K562 (cell line): ENCODE results near the gene MAGI3. TPM values are rescaled to one million over a fixed set of nuclear protein-coding genes. Genes with fewer than 3 reads are reported as not detected.
"Not testable (repeated sequence)": the region's sequence is repeated elsewhere in the genome, so short reads cannot be mapped to it uniquely, and the experiment has no call there.

Experiments
- ATAC-seq: fragments of 200-7000 bp; cut with Tn5 transposase; 3 replicates; pipeline ENCODE4 v1.9.1; 2020; ENCODE audit warnings: moderate library complexity
- BruUV-seq: library from RNA; stranded (reverse); fragments of 400-500 nt; replicated peaks from 2 replicates; lab custom pipeline; 2021; lab: Mats Ljungman, UMichigan
- CTCF ChIA-PET: fragments of 300-600 bp; formaldehyde crosslinking; extraction: SDS; loops from one replicate; lab custom pipeline; 2021; ENCODE audit warnings: low intra/inter-chr PET ratio; lab: Yijun Ruan, JAX
- POLR2A ChIA-PET: fragments of 300-600, 350-650 bp; sonication (Branson Sonifier 250); formaldehyde crosslinking; extraction: SDS; loops from one replicate; lab custom pipeline; 2021; ENCODE audit warnings: antibody characterized with exemption, inconsistent platforms; lab: Yijun Ruan, JAX
- DNase-seq, 4 experiments: peaks; one replicate each; pipeline versions ENCODE4 v3.0.0 to v3.0.0-alpha.2; 2011 to 2018; ENCODE audit warnings: low spot score in 3 of 4, mixed read lengths in 3 of 4; ENCODE audit errors: extremely low read depth in 1 of 4
- FAIRE-seq: peaks from 2 replicates; lab custom pipeline; 2011; peaks lifted over from hg19 to GRCh38; lab: Jason Lieb, UNC
- H2AFZ ChIP-seq: 2 replicates; pipeline ENCODE4 v1.6.0; 2011; ENCODE audit warnings: low read depth, low read length, control low read depth, inconsistent platforms
- H3K27ac ChIP-seq: fragments of 200-600 bp; 3 replicates; pipeline ENCODE4 v1.8.0; 2011; ENCODE audit warnings: low read depth, mild to moderate bottlenecking, control low read depth, inconsistent platforms, low read length, moderate library complexity, mixed read lengths; ENCODE audit errors: extremely low read depth
- H3K27me3 ChIP-seq, 2 experiments: fragments of 300-600 bp in 1 of 2; 2 replicates in 1 of 2; 3 replicates in 1 of 2; pipeline versions ENCODE4 v1.6.0 to v1.8.0; 2011; ENCODE audit warnings: inconsistent platforms in 2 of 2, low read length in 2 of 2, mild to moderate bottlenecking in 1 of 2, mixed read lengths in 1 of 2, moderate library complexity in 1 of 2; ENCODE audit not compliant: control insufficient read depth in 2 of 2, insufficient read depth in 2 of 2
- H3K36me3 ChIP-seq: fragments of 300-600 bp; 3 replicates; pipeline ENCODE4 v1.8.0; 2011; ENCODE audit warnings: mild to moderate bottlenecking, low read length, inconsistent platforms; ENCODE audit not compliant: control insufficient read depth, insufficient read depth
- H3K4me1 ChIP-seq, 2 experiments: fragments of 200-600 bp in 1 of 2; replicated peaks in 1 of 2; 2 replicates in 1 of 2; 3 replicates in 1 of 2; pipeline versions ENCODE4 v1.5.1 to v1.8.0; 2011; ENCODE audit warnings: inconsistent platforms in 2 of 2, low read length in 2 of 2, mild to moderate bottlenecking in 1 of 2, mixed read lengths in 1 of 2, moderate library complexity in 1 of 2; ENCODE audit not compliant: control insufficient read depth in 2 of 2, insufficient read depth in 2 of 2
- H3K4me2 ChIP-seq: 2 replicates; pipeline ENCODE4 v1.6.1; 2011; ENCODE audit warnings: low read length, control low read depth, inconsistent platforms, mixed read lengths; ENCODE audit not compliant: insufficient read depth
- H3K4me3 ChIP-seq: fragments of 200-600 bp; sonication (generic), shearing (Covaris generic); 2 replicates; pipeline ENCODE4 v1.5.1; 2016; ENCODE audit warnings: control low read depth, inconsistent platforms
- H3K79me2 ChIP-seq: fragments of 200-600 bp; 3 replicates; pipeline ENCODE4 v1.8.0; 2011; ENCODE audit warnings: low read length, inconsistent platforms; ENCODE audit not compliant: control insufficient read depth, insufficient read depth
- H3K9ac ChIP-seq, 2 experiments: 2 replicates each; pipeline versions ENCODE4 v1.6.0 to v1.6.1; 2011; ENCODE audit warnings: low read depth in 2 of 2, low read length in 2 of 2, control low read depth in 1 of 2, inconsistent platforms in 1 of 2, mild to moderate bottlenecking in 1 of 2, mixed read lengths in 1 of 2; ENCODE audit not compliant: insufficient read depth in 1 of 2
- H3K9me1 ChIP-seq: one replicate; pipeline ENCODE4 v1.6.0; 2011; ENCODE audit warnings: inconsistent platforms, mild to moderate bottlenecking, low read length, moderate library complexity; ENCODE audit not compliant: control insufficient read depth, insufficient read depth
- H3K9me3 ChIP-seq: replicated peaks from 2 replicates; pipeline ENCODE4 v1.5.1; 2011; ENCODE audit warnings: low read depth, low read length, inconsistent platforms; ENCODE audit not compliant: control insufficient read depth, insufficient read depth
- H4K20me1 ChIP-seq: replicated peaks from 2 replicates; pipeline ENCODE4 v1.6.1; 2011; ENCODE audit warnings: low read length, inconsistent platforms, mixed read lengths; ENCODE audit not compliant: control insufficient read depth, insufficient read depth
- BRD4 ChIP-seq: fragments of 200-600 bp; sonication (generic); IDR thresholded peaks from 2 replicates; pipeline ENCODE4 v1.6.1; 2017; ENCODE audit warnings: inconsistent platforms
- CEBPB ChIP-seq: fragments of 450-650 bp; IDR thresholded peaks from 2 replicates; pipeline ENCODE4 v1.6.1; 2016; ENCODE audit warnings: missing genetic modification characterization, missing compliant biosample characterization
- CHD1 ChIP-seq: fragments of 200-600 bp; sonication (generic); IDR thresholded peaks from one replicate; pipeline ENCODE4 v1.6.1; 2012; ENCODE audit warnings: mild to moderate bottlenecking, moderate library complexity, low read length, inconsistent platforms
- ZNF507 ChIP-seq: conservative IDR thresholded peaks from 2 replicates; pipeline ENCODE4 v1.6.1; 2017; ENCODE audit warnings: missing genetic modification characterization, missing compliant biosample characterization
- ZNF695 ChIP-seq: fragments of 450-650 bp; formaldehyde crosslinking; IDR thresholded peaks from 2 replicates; pipeline ENCODE4 v1.4.0; 2020; ENCODE audit warnings: mild to moderate bottlenecking, moderate library complexity
- WGBS: fragments of 100-300 bp; shearing (Covaris generic); methylation state at CpG from one replicate; pipeline ENCODE4 v1.1.6; 2016; ENCODE audit warnings: low coverage, mixed read lengths; ENCODE audit not compliant: insufficient coverage; ENCODE audit errors: missing lambda C conversion rate; 5-methylcytosine and 5-hydroxymethylcytosine counted together
- in situ Hi-C: fragments of 300-500 bp; cut with MboI; formaldehyde crosslinking; loops from 4 replicates; pipeline ENCODE4 v1.15.0; 2018; ENCODE audit warnings: inconsistent platforms, mixed read lengths
- intact Hi-C: fragments of 100-400 bp; cut with micrococcal nuclease; formaldehyde crosslinking; loops from 2 replicates; pipeline ENCODE4 v1.14.2; 2022
- polyA plus RNA-seq, 8 experiments: library from polyadenylated mRNA; depleted of rRNA in 4 of 8; stranded (reverse) in 5 of 8; unstranded in 3 of 8; fragments of >200 nt; fragmentation: Nextera tagmentation in 2 of 8; fragmentation: Illumina TruSeq in 1 of 8; extraction: Ambion mirVana in 2 of 8; extraction: Trizol in 1 of 8; gene quantifications; 2 replicates each; pipeline versions ENCODE4 v1.2.1 to v1.2.3, GENCODE V29; 2011 to 2014; ENCODE audit warnings: inconsistent platforms in 1 of 8, missing spikeins in 1 of 8
- total RNA-seq, 7 experiments: library from RNA; depleted of rRNA in 6 of 7; stranded (reverse); fragments of >200 nt in 6 of 7; fragmentation: Illumina TruSeq in 2 of 7; extraction: Trizol in 2 of 7; gene quantifications; 2 replicates each; pipeline versions ENCODE4 v1.2.1 to v1.2.3, GENCODE V29; 2011 to 2021; ENCODE audit warnings: low replicate concordance in 1 of 7
- TF ChIP-seq, protein P1 (sequence below): sonication (generic); formaldehyde crosslinking; IDR thresholded peaks from 2 replicates; pipeline ENCODE4 v1.8.1; 2022; ENCODE audit warnings: missing genetic modification reagents

MAGI3 gene
- total and polyA plus RNA-seq, 9 of the 15 experiments (the other 6 are each of a cell fraction or from before 2014, with no cell fraction given), result 1.0 to 8.6 (median 5.5) TPM

DNA sequence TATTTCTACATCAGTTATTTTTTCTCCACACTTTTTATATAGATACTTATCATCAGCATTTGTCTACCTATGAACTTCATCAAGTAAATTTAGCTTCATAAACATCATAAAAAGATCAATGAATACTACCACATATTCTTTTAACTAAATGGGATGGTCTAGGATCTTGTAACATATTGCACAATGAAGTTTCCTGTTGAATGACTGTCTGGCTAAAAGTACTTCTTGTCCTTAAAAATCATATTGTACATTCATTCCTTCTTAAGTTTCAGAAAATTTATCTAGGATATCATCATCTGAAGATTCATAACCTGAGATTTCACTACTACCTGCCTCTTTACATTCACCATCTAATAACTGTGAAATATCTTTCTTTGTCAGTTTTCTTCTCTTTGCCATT is 69.0 kb downstream of the MAGI3 start:
- Histone ChIP-seq H4K20me1 (no peaks in the 10 kb centered on the region), H3K4me3 (no peak overlapping the region), H3K4me1 (no peaks in the 10 kb centered on the region), H3K9ac (no peak overlapping the region), H3K79me2 (no peaks in the 10 kb centered on the region), H3K27me3 (no peaks in the 10 kb centered on the region; a peak in 1 of 5 replicates), H3K36me3 (no peaks in the 10 kb centered on the region), H3K9me3 (no peaks in the 10 kb centered on the region), H3K9me1 (no peaks in the 10 kb centered on the region), H3K4me2 (no peak overlapping the region), H2AFZ (no peak overlapping the region), H3K27ac (no peak overlapping the region)
- BruUV-seq, result no TSS peak
- ATAC-seq, result no peak
- no peak for DNase-seq
- peak; percentile 24; the same call in 1 of the 2 replicates for TF ChIP-seq CEBPB
- TF ChIP-seq CHD1, result no peak
- TF ChIP-seq, protein P1, sequence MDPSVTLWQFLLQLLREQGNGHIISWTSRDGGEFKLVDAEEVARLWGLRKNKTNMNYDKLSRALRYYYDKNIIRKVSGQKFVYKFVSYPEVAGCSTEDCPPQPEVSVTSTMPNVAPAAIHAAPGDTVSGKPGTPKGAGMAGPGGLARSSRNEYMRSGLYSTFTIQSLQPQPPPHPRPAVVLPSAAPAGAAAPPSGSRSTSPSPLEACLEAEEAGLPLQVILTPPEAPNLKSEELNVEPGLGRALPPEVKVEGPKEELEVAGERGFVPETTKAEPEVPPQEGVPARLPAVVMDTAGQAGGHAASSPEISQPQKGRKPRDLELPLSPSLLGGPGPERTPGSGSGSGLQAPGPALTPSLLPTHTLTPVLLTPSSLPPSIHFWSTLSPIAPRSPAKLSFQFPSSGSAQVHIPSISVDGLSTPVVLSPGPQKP (CRISPR knock-in tag), result no peak
- no peak for TF ChIP-seq BRD4
- intact Hi-C loops, result no loop called here
- CTCF ChIA-PET, result no interaction called here
- no peak for FAIRE-seq
- in situ Hi-C loops, result loop anchor here (10.0 kb wide), 1 partner anchor 314 kb away; no protein-coding TSS in a partner anchor
- POLR2A ChIA-PET, result no interaction called here

DNA sequence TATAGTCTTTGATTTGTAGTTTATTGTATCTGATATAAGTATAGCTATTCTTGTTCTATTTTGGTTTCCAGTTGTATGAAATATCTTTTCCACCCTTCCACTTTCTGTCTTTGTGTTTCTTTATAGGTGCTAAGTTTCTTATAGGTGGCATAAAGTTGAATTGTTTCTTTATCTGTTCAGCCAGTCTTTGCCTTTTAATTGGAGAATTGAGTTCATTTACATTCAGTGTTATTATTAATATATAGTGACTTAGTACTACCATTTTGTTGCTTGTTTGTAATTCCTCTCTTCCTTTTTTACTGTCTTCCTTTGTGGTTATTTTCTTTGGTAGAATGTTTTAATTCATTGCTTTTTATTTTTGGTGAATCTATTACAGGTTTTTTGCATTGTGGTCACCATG is 77.7 kb downstream of the MAGI3 start:
- H3K27me3 ChIP-seq, result no peaks in the 10 kb centered on the region
- no peak for FAIRE-seq
- no peak for ATAC-seq
- no peak overlapping the region for H3K4me3 ChIP-seq
- no peak for DNase-seq
- H3K4me2 ChIP-seq, result no peak overlapping the region
- H3K9me1 ChIP-seq, result no peaks in the 10 kb centered on the region
- ChIA-PET CTCF (no interaction called here), POLR2A (no interaction called here)
- no peak overlapping the region for H2AFZ ChIP-seq
- in situ Hi-C loops (no loop called here), intact Hi-C loops (no loop called here)
- H4K20me1 ChIP-seq, result no peaks in the 10 kb centered on the region
- no peak overlapping the region for H3K27ac ChIP-seq
- H3K4me1 ChIP-seq, result no peaks in the 10 kb centered on the region
- no peaks in the 10 kb centered on the region for H3K79me2 ChIP-seq
- no peaks in the 10 kb centered on the region for H3K36me3 ChIP-seq
- no TSS peak for BruUV-seq
- TF ChIP-seq ZNF695 (no peak), ZNF507 (peak; percentile 95)
- H3K9ac ChIP-seq, result no peak overlapping the region
- H3K9me3 ChIP-seq, result no peaks in the 10 kb centered on the region

DNA sequence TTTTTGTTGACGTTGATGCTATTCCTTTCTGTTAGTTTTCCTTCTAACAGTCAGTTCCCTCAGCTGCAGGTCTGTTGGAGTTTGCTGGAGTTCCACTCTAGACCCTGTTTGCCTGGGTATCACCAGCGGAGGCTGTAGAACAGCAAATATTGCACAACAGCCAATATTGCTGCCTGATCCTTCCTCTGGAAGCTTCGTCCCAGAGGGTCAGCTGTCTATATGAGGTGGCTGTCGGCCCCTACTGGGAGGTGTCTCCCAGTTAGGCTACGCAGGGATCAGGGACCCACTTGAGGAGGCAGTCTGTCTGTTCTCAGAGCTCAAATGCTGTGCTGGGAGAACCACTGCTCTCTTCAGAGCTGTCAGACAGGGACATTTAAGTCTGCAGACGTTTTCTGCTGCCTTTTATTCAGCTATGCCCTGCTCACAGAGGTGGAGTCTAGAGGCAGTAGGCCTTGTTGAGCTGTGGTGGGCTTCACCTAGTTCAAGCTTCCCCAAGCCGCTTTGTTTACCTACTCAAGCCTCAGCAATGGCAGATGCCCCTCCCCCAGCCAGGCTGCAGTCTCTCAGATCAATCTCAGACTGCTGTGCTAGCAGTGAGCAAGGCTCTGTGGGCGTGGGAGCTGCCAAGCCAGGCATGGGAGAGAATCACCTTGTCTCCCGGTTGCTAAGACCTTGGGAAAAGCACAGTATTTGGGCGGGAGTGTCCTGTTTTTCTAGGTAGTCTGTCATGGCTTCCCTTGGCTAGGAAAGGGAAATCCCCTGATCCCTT is 88.3 kb downstream of the MAGI3 start:
- FAIRE-seq, H3K4me1 ChIP-seq, CTCF ChIA-PET, H3K27ac ChIP-seq, H2AFZ ChIP-seq, H3K4me3 ChIP-seq, H3K9me3 ChIP-seq, ATAC-seq, H3K79me2 ChIP-seq, H3K4me2 ChIP-seq, H3K9me1 ChIP-seq, BruUV-seq, POLR2A ChIA-PET, H3K27me3 ChIP-seq, intact Hi-C loops, H4K20me1 ChIP-seq, H3K9ac ChIP-seq, DNase-seq, in situ Hi-C loops, H3K36me3 ChIP-seq: not testable (repeated sequence)
- 9% methylated on average over 9 of the region's 10 CpGs for WGBS
